GM12878 (cell line): Measurements from ENCODE around the gene SMARCD1. TPM values are rescaled to one million over a fixed set of nuclear protein-coding genes. Genes with fewer than 3 reads are reported as not detected.

Experiments
- ATAC-seq: fragments of 200-7000 bp; cut with Tn5 transposase; 3 replicates; pipeline ENCODE4 v1.9.1; 2020; ENCODE audit warnings: mild to moderate bottlenecking, moderate library complexity
- BruUV-seq: library from RNA; stranded (reverse); fragments of 400-500 nt; replicated peaks from 2 replicates; lab custom pipeline; 2021; lab: Mats Ljungman, UMichigan
- CTCF ChIA-PET: fragments of 300-600 bp; sonication (Branson Sonifier 250); formaldehyde crosslinking; extraction: SDS; loops from one replicate; lab custom pipeline; 2021; ENCODE audit warnings: inconsistent platforms; lab: Yijun Ruan, JAX
- POLR2A ChIA-PET: fragments of 350-600 bp; formaldehyde crosslinking; extraction: SDS; loops from one replicate; lab custom pipeline; 2021; ENCODE audit warnings: inconsistent platforms; lab: Charles Lee
- RAD21 ChIA-PET: fragments of 300-600 bp; sonication (Branson Sonifier 250); formaldehyde crosslinking; loops from one replicate; lab custom pipeline; 2023; ENCODE audit warnings: antibody characterized with exemption; ENCODE audit not compliant: unreplicated experiment; lab: Charles Lee
- SMC1A ChIA-PET: fragments of 300-600 bp; sonication (Branson Sonifier 250); formaldehyde crosslinking; loops from one replicate; lab custom pipeline; 2023; ENCODE audit not compliant: unreplicated experiment, uncharacterized antibody; lab: Charles Lee
- DNase-seq: peaks from one replicate; pipeline ENCODE4 v3.0.0-alpha.2; 2011; ENCODE audit warnings: low read depth, low spot score
- FAIRE-seq: peaks from 3 replicates; lab custom pipeline; 2011; peaks lifted over from hg19 to GRCh38; lab: Jason Lieb, UNC
- H2AFZ ChIP-seq: 2 replicates; pipeline ENCODE4 v1.6.0; 2011; ENCODE audit warnings: low read depth, low read length, control low read depth; ENCODE audit not compliant: control insufficient read depth
- H3K27ac ChIP-seq: 2 replicates; pipeline ENCODE4 v1.5.1; 2011; ENCODE audit warnings: control low read depth; ENCODE audit not compliant: control insufficient read depth, insufficient read depth
- H3K27me3 ChIP-seq, 2 experiments: replicated peaks in 1 of 2; 2 replicates each; pipeline versions ENCODE4 v1.6.0 to v1.6.1; 2011; ENCODE audit warnings: low read length in 1 of 2; ENCODE audit not compliant: control insufficient read depth in 2 of 2, insufficient read depth in 2 of 2
- H3K36me3 ChIP-seq, 2 experiments: 2 replicates each; pipeline ENCODE4 v1.5.1; 2011; ENCODE audit warnings: low read length in 1 of 2; ENCODE audit not compliant: control insufficient read depth in 2 of 2, insufficient read depth in 2 of 2
- H3K4me1 ChIP-seq: 2 replicates; pipeline ENCODE4 v1.6.1; 2011; ENCODE audit warnings: mild to moderate bottlenecking, low read length, moderate library complexity, mixed read lengths; ENCODE audit not compliant: control insufficient read depth, insufficient read depth
- H3K4me2 ChIP-seq: 2 replicates; pipeline ENCODE4 v1.6.0; 2011; ENCODE audit warnings: control low read depth; ENCODE audit not compliant: control insufficient read depth, insufficient read depth
- H3K4me3 ChIP-seq: fragments of 200-600 bp; sonication (generic); 2 replicates; pipeline ENCODE4 v1.5.1; 2016
- H3K79me2 ChIP-seq: 2 replicates; pipeline ENCODE4 v1.6.0; 2011; ENCODE audit warnings: low read length; ENCODE audit not compliant: control insufficient read depth, insufficient read depth
- H3K9ac ChIP-seq: 2 replicates; pipeline ENCODE4 v1.8.0; 2011; ENCODE audit warnings: low read length, control low read depth, mixed read lengths; ENCODE audit not compliant: control insufficient read depth, insufficient read depth
- H3K9me3 ChIP-seq: replicated peaks from 3 replicates; pipeline ENCODE4 v1.5.1; 2011; ENCODE audit warnings: mild to moderate bottlenecking, low read length; ENCODE audit not compliant: control insufficient read depth, insufficient read depth
- H4K20me1 ChIP-seq: 2 replicates; pipeline ENCODE4 v1.6.0; 2011; ENCODE audit not compliant: control insufficient read depth, insufficient read depth
- ESRRA ChIP-seq: IDR thresholded peaks from 2 replicates; pipeline ENCODE4 v1.6.1; 2012; ENCODE audit warnings: mild to moderate bottlenecking, low read length, improper control_type of control experiment
- FOS ChIP-seq: IDR thresholded peaks from 3 replicates; pipeline ENCODE4 v1.6.1; 2011; ENCODE audit warnings: borderline replicate concordance; ENCODE audit not compliant: insufficient read length; ENCODE audit errors: extremely low read depth
- FOXK2 ChIP-seq: fragments of 450-650 bp; IDR thresholded peaks from 2 replicates; pipeline ENCODE4 v1.6.1; 2017; ENCODE audit warnings: mild to moderate bottlenecking, moderate library complexity
- IKZF2 ChIP-seq, 2 experiments: fragments of 450-650 bp; IDR thresholded peaks; 2 replicates each; pipeline ENCODE4 v1.6.1; 2017; ENCODE audit warnings: mild to moderate bottlenecking in 2 of 2, moderate library complexity in 2 of 2
- KDM1A ChIP-seq: fragments of 200-600 bp; sonication (generic); IDR thresholded peaks from 2 replicates; pipeline ENCODE4 v1.6.1; 2016; ENCODE audit warnings: borderline replicate concordance
- NFYB ChIP-seq: IDR thresholded peaks from 2 replicates; pipeline ENCODE4 v1.6.1; 2011; ENCODE audit warnings: low read depth, mild to moderate bottlenecking, low read length, improper control_type of control experiment, moderate library complexity; ENCODE audit not compliant: insufficient read depth
- POLR2AphosphoS2 ChIP-seq: IDR thresholded peaks from 2 replicates; pipeline ENCODE4 v1.6.1; 2011; ENCODE audit warnings: low read depth, mild to moderate bottlenecking, low read length, improper control_type of control experiment, moderate library complexity
- SIN3A ChIP-seq: IDR thresholded peaks from 2 replicates; pipeline ENCODE4 v1.6.1; 2012; ENCODE audit warnings: low read depth, low read length, improper control_type of control experiment
- SRF ChIP-seq, 2 experiments: IDR thresholded peaks; 2 replicates each; pipeline ENCODE4 v1.6.1; 2011; ENCODE audit warnings: low read depth in 2 of 2, low read length in 2 of 2, mild to moderate bottlenecking in 1 of 2, moderate library complexity in 1 of 2
- WGBS: methylation state at CpG from one replicate; pipeline ENCODE4 v1.1.6; 2016; ENCODE audit warnings: low lambda C conversion rate; ENCODE audit not compliant: insufficient replicate concordance, insufficient coverage; ENCODE audit errors: missing lambda C conversion rate; 5-methylcytosine and 5-hydroxymethylcytosine counted together
- in situ Hi-C: fragments of 300-500 bp; cut with MboI; formaldehyde crosslinking; loops from 9 replicates; pipeline ENCODE4 v1.14.3; 2018; ENCODE audit warnings: mixed read lengths
- intact Hi-C: fragments of 100-400 bp; cut with micrococcal nuclease; formaldehyde crosslinking; loops from one replicate; pipeline ENCODE4 v1.14.2; 2022; ENCODE audit not compliant: unreplicated experiment
- polyA plus RNA-seq, 11 experiments: library from polyadenylated mRNA; depleted of rRNA in 4 of 11; unstranded in 6 of 11; stranded (reverse) in 5 of 11; fragments of >200 nt; fragmentation: Nextera tagmentation in 4 of 11; fragmentation: Illumina TruSeq in 1 of 11; extraction: Ambion mirVana in 4 of 11; extraction: Trizol in 1 of 11; gene quantifications; 1 replicate in 1 of 11; 2 replicates in 10 of 11; pipeline versions ENCODE4 v1.2.1 to v1.2.3, GENCODE V29; 2011 to 2016; ENCODE audit warnings: inconsistent platforms in 2 of 11, missing spikeins in 2 of 11, low read depth in 1 of 11
- total RNA-seq, 4 experiments: library from RNA; depleted of rRNA in 3 of 4; stranded (reverse); fragments of >200 nt in 3 of 4; fragmentation: Illumina TruSeq in 1 of 4; extraction: Trizol in 1 of 4; gene quantifications; 2 replicates each; pipeline versions ENCODE4 v1.2.1 to v1.2.3, GENCODE V29; 2013 to 2021
- TF ChIP-seq, protein P1 (sequence below): IDR thresholded peaks from 2 replicates; pipeline ENCODE4 v1.6.1; 2012; ENCODE audit warnings: low read length, inconsistent platforms

SMARCD1 gene
- total and polyA plus RNA-seq, 10 of the 15 experiments (the other 5 are each of a cell fraction or from before 2014, with no cell fraction given): 1.4 to 92.4 (median 58.9) TPM

DNA sequence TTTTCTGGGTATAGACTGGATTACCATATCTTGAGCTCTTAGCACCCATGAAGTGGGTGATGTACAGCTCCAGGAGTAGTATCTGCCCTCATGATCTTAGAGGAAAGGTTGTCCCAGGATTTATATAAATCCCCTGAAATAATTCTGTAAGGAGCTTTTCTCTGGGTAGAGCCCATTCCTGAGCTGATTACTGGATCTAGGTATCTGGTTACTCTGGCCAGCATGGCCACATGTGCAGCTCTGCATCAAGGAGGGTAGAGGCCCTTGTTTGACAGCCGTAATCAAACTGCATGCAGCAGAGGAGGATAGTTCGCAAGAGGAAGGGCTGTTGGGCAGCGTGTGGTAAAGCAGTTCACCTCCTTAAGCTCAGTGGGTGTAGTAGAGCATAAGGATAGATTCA lies 35.4 kb downstream of the SMARCD1 start:
- Histone ChIP-seq H3K4me1 (peaks cover 10% of the 10 kb centered on the region; the same call in 1 of the 2 replicates), H3K9me3 (no peaks in the 10 kb centered on the region), H3K27ac (no peak overlapping the region), H3K4me2 (no peak overlapping the region), H3K36me3 (peaks cover 6 to 17% of the 10 kb centered on the region in 2 experiments), H3K9ac (no peak overlapping the region), H3K4me3 (no peak overlapping the region), H3K79me2 (peaks cover 21% of the 10 kb centered on the region)
- ChIA-PET CTCF (interaction anchor here (1.5 to 5.1 kb wide), 2 partner anchors 10 to 34 kb away, joined by 4 to 30 read pairs; partner anchors contain the start of gene COX14), POLR2A (no interaction called here), RAD21 (interaction anchor here (0.8 kb wide), 1 partner anchor 194 kb away, joined by 3 read pairs; no protein-coding TSS in a partner anchor)
- ATAC-seq: no peak
- no peak for DNase-seq
- FAIRE-seq: no peak
- intact Hi-C loops: no loop called here
- BruUV-seq: no TSS peak
- WGBS: 97% methylated on average over 3 of the region's 3 CpGs
- no peak for TF ChIP-seq IKZF2 (IDR thresholded peaks at IDR 0.05)
- TF ChIP-seq NFYB: no peak
- TF ChIP-seq, protein P1, sequence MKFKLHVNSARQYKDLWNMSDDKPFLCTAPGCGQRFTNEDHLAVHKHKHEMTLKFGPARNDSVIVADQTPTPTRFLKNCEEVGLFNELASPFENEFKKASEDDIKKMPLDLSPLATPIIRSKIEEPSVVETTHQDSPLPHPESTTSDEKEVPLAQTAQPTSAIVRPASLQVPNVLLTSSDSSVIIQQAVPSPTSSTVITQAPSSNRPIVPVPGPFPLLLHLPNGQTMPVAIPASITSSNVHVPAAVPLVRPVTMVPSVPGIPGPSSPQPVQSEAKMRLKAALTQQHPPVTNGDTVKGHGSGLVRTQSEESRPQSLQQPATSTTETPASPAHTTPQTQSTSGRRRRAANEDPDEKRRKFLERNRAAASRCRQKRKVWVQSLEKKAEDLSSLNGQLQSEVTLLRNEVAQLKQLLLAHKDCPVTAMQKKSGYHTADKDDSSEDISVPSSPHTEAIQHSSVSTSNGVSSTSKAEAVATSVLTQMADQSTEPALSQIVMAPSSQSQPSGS: no peak
- no peak for TF ChIP-seq FOXK2
- no peak for TF ChIP-seq SRF (IDR thresholded peaks at IDR 0.05; ENCODE audit: low read depth in 2 of 2, low read length in 2 of 2)
- no peak for TF ChIP-seq SIN3A
- TF ChIP-seq KDM1A: no peak
- no peak for TF ChIP-seq ESRRA
- TF ChIP-seq POLR2AphosphoS2: no peak
- no peak for TF ChIP-seq FOS
- TF ChIP-seq, all 136 proteins: peak for 0
- H2AFZ ChIP-seq: no peak overlapping the region
- no peaks in the 10 kb centered on the region for H3K27me3 ChIP-seq
- SMC1A ChIA-PET: interaction anchor here (0.7 to 1.5 kb wide), 3 partner anchors 9 to 54 kb away, joined by 3 to 10 read pairs (median 4); partner anchors contain the start of gene COX14
- H4K20me1 ChIP-seq: peaks cover 3% of the 10 kb centered on the region; the same call in 1 of the 2 replicates
- in situ Hi-C loops: no loop called here
